GM21381 (cell line): ENCODE measurements around the gene KLRC3.
"Not testable (repeated sequence)": the region's sequence is repeated elsewhere in the genome, so short reads cannot be mapped to it uniquely, and the experiment has no call there.

Experiments used
- ATAC-seq: cut with Tn5 transposase; IDR thresholded peaks from one replicate; pipeline ENCODE4 v1.9.1; 2021; ENCODE audit warnings: mild to moderate bottlenecking, moderate library complexity; ENCODE audit not compliant: unreplicated experiment

Gene KLRC3

GRCh38 chr12:10404798-10405197 is 15.6 kb downstream of the KLRC3 start:
- no peak for ATAC-seq

GRCh38 chr12:10400829-10401228 is 19.6 kb downstream of the KLRC3 start:
- ATAC-seq, result no peak

GRCh38 chr12:10398168-10398567 is 22.2 kb downstream of the KLRC3 start:
- ATAC-seq, result no peak

- no peak for ATAC-seq
Observed at GRCh38 chr12:10397296-10397695, 23.1 kb downstream of the KLRC3 start.

- not testable (repeated sequence) for ATAC-seq
Observed at GRCh38 chr12:10396176-10396575, 24.2 kb downstream of the KLRC3 start.

GRCh38 chr12:10395390-10395998 is 24.9 kb downstream of the KLRC3 start:
- ATAC-seq, result peak; percentile 56

- not testable (repeated sequence) for ATAC-seq
Observed at GRCh38 chr12:10394531-10395152, 25.8 kb downstream of the KLRC3 start.

GRCh38 chr12:10393291-10393690 is 27.1 kb downstream of the KLRC3 start:
- ATAC-seq, result no peak

GRCh38 chr12:10392394-10392930 is 27.9 kb downstream of the KLRC3 start:
- peak; percentile 78 for ATAC-seq

- not testable (repeated sequence) for ATAC-seq
Observed at GRCh38 chr12:10390991-10391390, 29.4 kb downstream of the KLRC3 start.

GRCh38 chr12:10389904-10390303 is 30.5 kb downstream of the KLRC3 start, which contains the start of gene KLRK1:
Gene KLRK1, minus strand, starts transcription at chr12:10390041. Its CDS starts 1,231 bp downstream, at chr12:10388810.
- no peak for ATAC-seq

- no peak for ATAC-seq
Observed at GRCh38 chr12:10388624-10389413, 31.6 kb downstream of the KLRC3 start.

- ATAC-seq, result not testable (repeated sequence)
Observed at GRCh38 chr12:10387498-10387897, 32.9 kb downstream of the KLRC3 start.

GRCh38 chr12:10386857-10387256 is 33.5 kb downstream of the KLRC3 start:
- no peak for ATAC-seq

- no peak for ATAC-seq
Observed at GRCh38 chr12:10385166-10385613, 35.2 kb downstream of the KLRC3 start.

- no peak for ATAC-seq
Observed at GRCh38 chr12:10384191-10384590, 36.2 kb downstream of the KLRC3 start.

- no peak for ATAC-seq
Observed at GRCh38 chr12:10381928-10382628, 38.3 kb downstream of the KLRC3 start.

- not testable (repeated sequence) for ATAC-seq
Observed at GRCh38 chr12:10378737-10379136, 41.7 kb downstream of the KLRC3 start.

GRCh38 chr12:10374624-10375018 is 45.8 kb downstream of the KLRC3 start:
- no peak for ATAC-seq

- ATAC-seq, result no peak
Observed at GRCh38 chr12:10372559-10372958, 47.8 kb downstream of the KLRC3 start.
